ENCODE measurements around the gene TMEM218. TPM values are rescaled to one million over a fixed set of nuclear protein-coding genes. Genes with fewer than 3 reads are reported as not detected.

TMEM218 gene
- total RNA-seq, 2 experiments from 2014 or later = 3.9 to 4.4 TPM

GRCh38 chr11:125108469-125108868, 3.0 kb downstream of the TMEM218 start:
- no peak for ATAC-seq (ENCODE audit: poor library complexity)
- peaks cover 3% of the 10 kb centered on the region for H3K9me3 Mint-ChIP-seq
- no peak for DNase-seq
- no peak overlapping the region for H3K27ac Mint-ChIP-seq
- CTCF ChIA-PET = no interaction called here
- no peak overlapping the region for H3K4me3 Mint-ChIP-seq
- peaks cover 7% of the 10 kb centered on the region for H3K36me3 Mint-ChIP-seq (ENCODE audit: low read depth)
- POLR2A ChIA-PET = no interaction called here
- Histone ChIP-seq H3K4me1 (ENCODE audit: insufficient read depth, low read length) (peaks cover 16% of the 10 kb centered on the region), H3K9me3 (ENCODE audit: control insufficient read depth in 1 of 2, insufficient read depth in 1 of 2, low read length in 2 of 2) (peaks cover 0 to 4% of the 10 kb centered on the region in 2 experiments), H3K36me3 (ENCODE audit: insufficient read depth, low read length) (no peaks in the 10 kb centered on the region), H3K4me3 (ENCODE audit: low read length) (no peak overlapping the region), H3K27me3 (ENCODE audit: control insufficient read depth in 1 of 2, insufficient read depth in 2 of 2, low read length in 2 of 2) (no peaks in the 10 kb centered on the region), H3K27ac (ENCODE audit: low read depth in 1 of 2, low read length in 2 of 2) (no peak overlapping the region)
- no peaks in the 10 kb centered on the region for H3K27me3 Mint-ChIP-seq
- H3K4me1 Mint-ChIP-seq (ENCODE audit: low read depth) = peaks cover 26% of the 10 kb centered on the region
- intact Hi-C loops (cut with DNase I, micrococcal nuclease) = no loop called here
- no peak for TF ChIP-seq CTCF (IDR thresholded peaks at IDR 0.05)

GRCh38 chr11:125105926-125106325, 5.5 kb downstream of the TMEM218 start:
- Histone ChIP-seq H3K9me3 (ENCODE audit: control insufficient read depth in 1 of 2, insufficient read depth in 1 of 2, low read length in 2 of 2) (no peaks in the 10 kb centered on the region), H3K36me3 (ENCODE audit: insufficient read depth, low read length) (no peaks in the 10 kb centered on the region), H3K4me1 (ENCODE audit: insufficient read depth, low read length) (peaks cover 6% of the 10 kb centered on the region), H3K27me3 (ENCODE audit: control insufficient read depth in 1 of 2, insufficient read depth in 2 of 2, low read length in 2 of 2) (no peaks in the 10 kb centered on the region), H3K4me3 (ENCODE audit: low read length) (no peak overlapping the region), H3K27ac (ENCODE audit: low read depth in 1 of 2, low read length in 2 of 2) (no peak overlapping the region)
- no peaks in the 10 kb centered on the region for H3K27me3 Mint-ChIP-seq
- no peak overlapping the region for H3K27ac Mint-ChIP-seq
- peaks cover 8% of the 10 kb centered on the region for H3K4me1 Mint-ChIP-seq (ENCODE audit: low read depth)
- POLR2A ChIA-PET = interaction anchor here (1.0 kb wide), 1 partner anchor 469 kb away, joined by 3 read pairs; no protein-coding TSS in a partner anchor
- TF ChIP-seq CTCF (IDR thresholded peaks at IDR 0.05) = no peak
- intact Hi-C loops (cut with DNase I, micrococcal nuclease) = no loop called here
- DNase-seq = no peak
- no peak overlapping the region for H3K4me3 Mint-ChIP-seq
- H3K9me3 Mint-ChIP-seq = no peaks in the 10 kb centered on the region
- peaks cover 19% of the 10 kb centered on the region for H3K36me3 Mint-ChIP-seq (ENCODE audit: low read depth)
- CTCF ChIA-PET = no interaction called here
- ATAC-seq (ENCODE audit: poor library complexity) = no peak

- ChIA-PET POLR2A (interaction anchor here (1.6 kb wide), 1 partner anchor 10 kb away, joined by 7 read pairs; the partner anchor contains the start of gene TMEM218), CTCF (interaction anchor here (0.5 kb wide), 1 partner anchor 8 kb away, joined by 3 read pairs; no protein-coding TSS in a partner anchor)
- no peak for TF ChIP-seq CTCF (IDR thresholded peaks at IDR 0.05)
- peaks cover 12% of the 10 kb centered on the region for H3K36me3 ChIP-seq (ENCODE audit: insufficient read depth, low read length)
- Mint-ChIP-seq H3K27ac (no peak overlapping the region), H3K36me3 (ENCODE audit: low read depth) (peaks cover 51% of the 10 kb centered on the region), H3K4me3 (no peak overlapping the region), H3K9me3 (no peaks in the 10 kb centered on the region), H3K27me3 (no peaks in the 10 kb centered on the region), H3K4me1 (ENCODE audit: low read depth) (no peaks in the 10 kb centered on the region)
- ATAC-seq (ENCODE audit: poor library complexity) (no peak), DNase-seq (peak in 2 of 14 experiments; percentile 37 to 52)
- H3K27ac ChIP-seq (ENCODE audit: low read depth in 1 of 2, low read length in 2 of 2) = no peak overlapping the region
- H3K27me3 ChIP-seq (ENCODE audit: control insufficient read depth in 1 of 2, insufficient read depth in 2 of 2, low read length in 2 of 2) = no peaks in the 10 kb centered on the region
- H3K9me3 ChIP-seq (ENCODE audit: control insufficient read depth in 1 of 2, insufficient read depth in 1 of 2, low read length in 2 of 2) = no peaks in the 10 kb centered on the region
- H3K4me3 ChIP-seq (ENCODE audit: low read length) = no peak overlapping the region
- H3K4me1 ChIP-seq (ENCODE audit: insufficient read depth, low read length) = no peaks in the 10 kb centered on the region
- intact Hi-C loops (cut with DNase I, micrococcal nuclease) = no loop called here
Observed at GRCh38 chr11:125102510-125102909, 8.9 kb downstream of the TMEM218 start.

Measured in CD4-positive, alpha-beta T cell (primary cell).